ENCODE measurements around the gene GRAP2. TPM values are rescaled to one million over a fixed set of nuclear protein-coding genes. Genes with fewer than 3 reads are reported as not detected.
"Not testable (repeated sequence)": the region's sequence is repeated elsewhere in the genome, so short reads cannot be mapped to it uniquely, and the experiment has no call there.

The GRAP2 gene
- total and polyA plus RNA-seq, 11 donors, result 0.24 to 5.0 (median 0.85) TPM; not detected in 1

DNA sequence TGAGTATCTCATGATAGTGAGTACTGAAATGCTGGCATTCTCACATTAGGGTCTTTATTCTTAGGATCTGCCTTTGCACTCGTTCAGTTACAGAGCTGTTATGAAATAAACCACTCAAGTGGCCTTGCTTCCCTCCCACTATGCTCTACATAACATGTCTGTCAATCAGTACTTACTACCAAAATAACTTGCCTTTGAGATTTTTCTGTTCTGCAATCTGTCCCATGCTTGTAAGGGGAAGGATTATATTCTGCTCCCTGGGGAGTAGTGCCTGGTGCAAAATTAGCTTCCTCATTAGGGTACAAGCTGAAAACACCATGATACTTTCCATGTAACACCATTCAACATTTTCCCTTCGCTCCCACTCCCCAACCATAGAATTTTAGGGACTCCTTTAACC, 1.9 kb upstream of the GRAP2 start:
- no peaks in the 10 kb centered on the region for H3K36me3 ChIP-seq
- no peak overlapping the region for H3K27ac ChIP-seq
- intact Hi-C loops (cut with DNase I), result no loop called here
- H3K9me3 ChIP-seq, result no peaks in the 10 kb centered on the region
- DNase-seq, result no peak
- TF ChIP-seq, protein P1, sequence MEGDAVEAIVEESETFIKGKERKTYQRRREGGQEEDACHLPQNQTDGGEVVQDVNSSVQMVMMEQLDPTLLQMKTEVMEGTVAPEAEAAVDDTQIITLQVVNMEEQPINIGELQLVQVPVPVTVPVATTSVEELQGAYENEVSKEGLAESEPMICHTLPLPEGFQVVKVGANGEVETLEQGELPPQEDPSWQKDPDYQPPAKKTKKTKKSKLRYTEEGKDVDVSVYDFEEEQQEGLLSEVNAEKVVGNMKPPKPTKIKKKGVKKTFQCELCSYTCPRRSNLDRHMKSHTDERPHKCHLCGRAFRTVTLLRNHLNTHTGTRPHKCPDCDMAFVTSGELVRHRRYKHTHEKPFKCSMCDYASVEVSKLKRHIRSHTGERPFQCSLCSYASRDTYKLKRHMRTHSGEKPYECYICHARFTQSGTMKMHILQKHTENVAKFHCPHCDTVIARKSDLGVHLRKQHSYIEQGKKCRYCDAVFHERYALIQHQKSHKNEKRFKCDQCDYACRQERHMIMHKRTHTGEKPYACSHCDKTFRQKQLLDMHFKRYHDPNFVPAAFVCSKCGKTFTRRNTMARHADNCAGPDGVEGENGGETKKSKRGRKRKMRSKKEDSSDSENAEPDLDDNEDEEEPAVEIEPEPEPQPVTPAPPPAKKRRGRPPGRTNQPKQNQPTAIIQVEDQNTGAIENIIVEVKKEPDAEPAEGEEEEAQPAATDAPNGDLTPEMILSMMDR (IDR thresholded peaks at IDR 0.05), result no peak
- no peak for TF ChIP-seq POLR2A (IDR thresholded peaks at IDR 0.05)
- H3K4me3 ChIP-seq, result no peak overlapping the region
- H3K27me3 ChIP-seq, result peaks cover 0 to 13% (median 0%) of the 10 kb centered on the region in 9 donors
- peaks cover 0 to 21% (median 0%) of the 10 kb centered on the region in 12 donors for H3K4me1 ChIP-seq
- 35 to 46% (median 40%) methylated on average over 2 of the region's 2 CpGs for WGBS, 4 donors
- peak in 3 of 4 donors; percentile 47 to 64 (median 59) for ATAC-seq

GRCh38 chr22:39901565-39902146, 772 bp downstream of the GRAP2 start:
- 72 to 86% (median 79%) methylated on average over 8 of the region's 8 CpGs for WGBS, 4 donors
- Histone ChIP-seq H3K27ac (peak overlapping the region in 1 of 12 donors; percentile 78), H3K4me3 (peak overlapping the region in 2 of 12 donors; percentile 7 to 47), H3K27me3 (peaks cover 0 to 24% (median 0%) of the 10 kb centered on the region in 9 donors), H3K36me3 (no peaks in the 10 kb centered on the region), H3K9me3 (no peaks in the 10 kb centered on the region), H3K4me1 (peaks cover 0 to 21% (median 0%) of the 10 kb centered on the region in 12 donors)
- no peak for TF ChIP-seq POLR2A (IDR thresholded peaks at IDR 0.05)
- TF ChIP-seq, protein P1 (IDR thresholded peaks at IDR 0.05), result no peak
- intact Hi-C loops (cut with DNase I), result no loop called here
- ATAC-seq (no peak), DNase-seq (no peak)

DNA sequence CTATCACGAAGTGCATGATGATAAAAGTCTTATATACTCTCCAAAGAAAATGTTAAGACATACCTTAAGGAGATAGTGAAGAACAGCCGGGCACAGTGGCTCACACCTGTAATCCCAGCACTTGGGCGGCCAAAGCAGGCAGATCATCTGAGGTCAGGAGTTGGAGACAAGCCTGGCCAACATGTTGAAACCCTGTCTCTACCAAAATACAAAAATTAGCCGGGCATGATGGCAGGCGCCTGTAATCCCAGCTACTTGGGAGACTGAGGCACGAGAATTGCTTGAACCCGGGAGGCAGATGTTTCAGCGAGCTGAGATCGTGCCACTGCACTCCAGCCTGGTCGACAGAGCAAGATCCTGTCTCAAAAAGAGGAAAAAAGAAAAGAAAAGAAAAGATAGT, 3.1 kb downstream of the GRAP2 start:
- intact Hi-C loops (cut with DNase I); H3K9me3 ChIP-seq; H3K36me3 ChIP-seq; DNase-seq; ATAC-seq: not testable (repeated sequence)
- Histone ChIP-seq H3K27me3 (peaks cover 0 to 39% (median 0%) of the 10 kb centered on the region in 9 donors), H3K4me1 (peaks cover 0 to 14% (median 0%) of the 10 kb centered on the region in 12 donors), H3K27ac (peak overlapping the region in 1 of 12 donors; percentile 78), H3K4me3 (peak overlapping the region in 1 of 12 donors; percentile 47)
- 87 to 90% (median 89%) methylated on average over 10 of the region's 10 CpGs for WGBS, 4 donors

GRCh38 chr22:39904862-39905261, 4.0 kb downstream of the GRAP2 start:
- intact Hi-C loops (cut with DNase I), result no loop called here
- H3K27me3 ChIP-seq, result peaks cover 0 to 39% (median 0%) of the 10 kb centered on the region in 9 donors
- TF ChIP-seq, protein P1 (IDR thresholded peaks at IDR 0.05), result no peak
- TF ChIP-seq POLR2A (IDR thresholded peaks at IDR 0.05), result no peak
- no peaks in the 10 kb centered on the region for H3K9me3 ChIP-seq
- H3K4me3 ChIP-seq, result peak overlapping the region in 2 of 12 donors; percentile 10 to 47
- peaks cover 0 to 6% (median 0%) of the 10 kb centered on the region in 12 donors for H3K4me1 ChIP-seq
- DNase-seq, result no peak
- no peaks in the 10 kb centered on the region for H3K36me3 ChIP-seq
- no peak for ATAC-seq
- 85 to 86% (median 85%) methylated on average over 4 of the region's 4 CpGs for WGBS, 4 donors
- peak overlapping the region in 1 of 12 donors; percentile 78 for H3K27ac ChIP-seq
